ENCODE measurements around the gene TMEM245. TPM values are rescaled to one million over a fixed set of nuclear protein-coding genes. Genes with fewer than 3 reads are reported as not detected.

TMEM245 gene
- total and polyA plus RNA-seq, 3 donors from 2014 or later: 44.9 to 67.6 (median 63.6) TPM

DNA sequence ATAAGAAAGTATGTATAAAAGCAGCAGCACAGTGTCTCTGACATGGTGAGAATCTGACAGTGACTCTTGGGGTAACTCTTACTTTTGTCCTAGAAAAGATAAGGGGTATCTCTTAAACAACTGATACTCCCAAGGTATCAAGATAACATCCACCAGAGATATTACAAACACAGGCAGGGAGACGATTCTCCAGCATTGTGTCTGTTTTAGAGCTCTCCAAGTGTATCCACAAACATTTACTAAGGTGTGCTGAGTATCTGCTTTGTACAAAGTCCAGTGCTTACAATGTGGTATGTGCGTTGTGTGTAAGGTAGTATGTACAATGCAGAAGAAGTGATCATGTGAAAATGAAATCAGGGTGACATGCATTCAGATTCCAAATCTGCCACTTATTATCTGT lies 4.4 kb upstream of the TMEM245 start:
- no peak for TF ChIP-seq POLR2A (IDR thresholded peaks at IDR 0.05)
- TF ChIP-seq, protein P1, sequence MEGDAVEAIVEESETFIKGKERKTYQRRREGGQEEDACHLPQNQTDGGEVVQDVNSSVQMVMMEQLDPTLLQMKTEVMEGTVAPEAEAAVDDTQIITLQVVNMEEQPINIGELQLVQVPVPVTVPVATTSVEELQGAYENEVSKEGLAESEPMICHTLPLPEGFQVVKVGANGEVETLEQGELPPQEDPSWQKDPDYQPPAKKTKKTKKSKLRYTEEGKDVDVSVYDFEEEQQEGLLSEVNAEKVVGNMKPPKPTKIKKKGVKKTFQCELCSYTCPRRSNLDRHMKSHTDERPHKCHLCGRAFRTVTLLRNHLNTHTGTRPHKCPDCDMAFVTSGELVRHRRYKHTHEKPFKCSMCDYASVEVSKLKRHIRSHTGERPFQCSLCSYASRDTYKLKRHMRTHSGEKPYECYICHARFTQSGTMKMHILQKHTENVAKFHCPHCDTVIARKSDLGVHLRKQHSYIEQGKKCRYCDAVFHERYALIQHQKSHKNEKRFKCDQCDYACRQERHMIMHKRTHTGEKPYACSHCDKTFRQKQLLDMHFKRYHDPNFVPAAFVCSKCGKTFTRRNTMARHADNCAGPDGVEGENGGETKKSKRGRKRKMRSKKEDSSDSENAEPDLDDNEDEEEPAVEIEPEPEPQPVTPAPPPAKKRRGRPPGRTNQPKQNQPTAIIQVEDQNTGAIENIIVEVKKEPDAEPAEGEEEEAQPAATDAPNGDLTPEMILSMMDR (IDR thresholded peaks at IDR 0.05): no peak
- no peaks in the 10 kb centered on the region for H3K36me3 ChIP-seq (ENCODE audit: low read depth, missing control alignments)
- H3K9me3 ChIP-seq: no peaks in the 10 kb centered on the region
- H3K27ac ChIP-seq: no peak overlapping the region
- no peak for DNase-seq
- WGBS, 2 donors: 76 to 81% methylated on average over 2 of the region's 2 CpGs
- no peaks in the 10 kb centered on the region for H3K27me3 ChIP-seq
- H3K4me1 ChIP-seq: no peaks in the 10 kb centered on the region
- intact Hi-C loops (cut with DNase I; ENCODE audit: low total_unique reads): no loop called here
- no peak overlapping the region for H3K4me3 ChIP-seq

DNA sequence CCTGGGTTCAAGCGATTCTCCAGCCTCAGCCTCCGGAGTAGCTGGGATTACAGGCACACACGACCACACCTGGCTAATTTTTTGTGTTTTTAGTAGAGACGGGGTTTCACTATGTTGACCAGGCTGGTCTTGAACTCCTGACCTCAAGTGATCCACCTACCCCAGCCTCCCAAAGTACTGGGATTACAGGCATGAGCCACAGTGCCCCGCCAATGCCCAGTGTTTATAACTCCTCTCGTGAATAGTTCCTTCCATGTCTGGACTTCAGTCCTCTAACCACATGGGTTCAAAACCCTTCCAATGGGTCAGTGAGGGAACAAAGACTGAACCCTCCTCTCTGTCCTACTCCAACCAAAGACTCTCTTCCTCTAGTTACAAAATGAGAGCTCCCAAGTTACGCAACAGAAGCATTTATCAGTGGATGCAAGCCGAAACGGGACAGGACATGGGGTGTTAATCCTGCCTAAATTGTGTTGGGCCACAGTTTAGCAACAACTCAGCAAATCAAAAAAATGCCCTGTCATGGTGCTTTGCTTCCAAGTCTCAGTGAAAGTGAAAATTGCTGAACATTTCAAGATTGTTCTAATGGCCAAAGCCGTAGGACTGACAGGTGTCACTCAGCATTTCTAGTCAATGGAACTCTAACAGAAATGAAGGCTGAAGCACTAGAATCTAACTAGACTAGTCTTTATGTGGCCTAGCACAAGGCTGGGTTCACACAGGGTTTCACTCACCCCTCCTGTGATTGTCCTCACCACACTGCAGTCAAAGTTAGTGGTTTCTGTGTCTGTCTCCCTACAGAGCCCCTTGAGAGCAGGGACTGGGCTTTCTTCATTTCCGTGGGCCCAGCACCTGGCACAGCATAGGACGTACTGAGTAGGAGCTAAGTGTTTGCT lies 3.2 kb upstream of the TMEM245 start:
- WGBS, 2 donors: 85 to 91% methylated on average over 12 of the region's 12 CpGs
- H3K9me3 ChIP-seq: no peaks in the 10 kb centered on the region
- H3K36me3 ChIP-seq (ENCODE audit: low read depth, missing control alignments): no peaks in the 10 kb centered on the region
- intact Hi-C loops (cut with DNase I; ENCODE audit: low total_unique reads): no loop called here
- TF ChIP-seq, protein P1 (IDR thresholded peaks at IDR 0.05): no peak
- no peak for TF ChIP-seq POLR2A (IDR thresholded peaks at IDR 0.05)
- no peak overlapping the region for H3K27ac ChIP-seq
- H3K4me1 ChIP-seq: no peaks in the 10 kb centered on the region
- DNase-seq: no peak
- no peaks in the 10 kb centered on the region for H3K27me3 ChIP-seq
- no peak overlapping the region for H3K4me3 ChIP-seq

DNA sequence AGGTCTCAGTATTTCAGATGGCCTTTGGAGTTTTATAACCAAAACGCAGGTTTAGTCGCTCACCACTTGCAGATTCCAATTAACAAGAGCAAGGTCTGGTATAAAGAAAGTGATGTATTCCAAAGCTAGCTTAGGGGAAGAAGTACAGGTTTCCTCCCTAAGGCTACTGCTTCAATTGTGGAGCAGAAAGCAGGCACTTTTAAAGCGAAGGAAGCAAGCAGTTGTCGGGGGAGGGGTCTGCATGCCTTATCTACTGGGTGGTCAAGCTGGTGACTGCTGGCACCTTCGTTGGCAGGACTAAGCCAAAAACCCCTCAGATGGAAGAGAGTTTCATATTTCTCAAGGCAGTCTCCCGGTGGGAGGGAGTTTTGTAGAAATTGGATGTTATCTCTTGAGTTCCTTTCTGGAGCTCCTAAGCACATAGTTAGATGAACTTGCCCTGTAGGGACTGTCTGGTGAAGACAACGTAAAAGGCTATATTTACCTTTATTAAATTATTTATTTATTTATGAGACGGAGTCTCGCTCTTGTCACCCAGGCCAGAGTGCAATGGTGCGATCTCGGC lies 1.6 kb upstream of the TMEM245 start:
- TF ChIP-seq POLR2A (IDR thresholded peaks at IDR 0.05): no peak
- TF ChIP-seq, protein P1 (IDR thresholded peaks at IDR 0.05): no peak
- no peak for DNase-seq
- 70 to 74% methylated on average over 11 of the region's 11 CpGs for WGBS, 2 donors
- intact Hi-C loops (cut with DNase I; ENCODE audit: low total_unique reads): no loop called here
- H3K4me3 ChIP-seq: no peak overlapping the region
- H3K27me3 ChIP-seq: no peaks in the 10 kb centered on the region
- H3K36me3 ChIP-seq (ENCODE audit: low read depth, missing control alignments): no peaks in the 10 kb centered on the region
- H3K27ac ChIP-seq: no peak overlapping the region
- peaks cover 6% of the 10 kb centered on the region for H3K4me1 ChIP-seq
- no peaks in the 10 kb centered on the region for H3K9me3 ChIP-seq

DNA sequence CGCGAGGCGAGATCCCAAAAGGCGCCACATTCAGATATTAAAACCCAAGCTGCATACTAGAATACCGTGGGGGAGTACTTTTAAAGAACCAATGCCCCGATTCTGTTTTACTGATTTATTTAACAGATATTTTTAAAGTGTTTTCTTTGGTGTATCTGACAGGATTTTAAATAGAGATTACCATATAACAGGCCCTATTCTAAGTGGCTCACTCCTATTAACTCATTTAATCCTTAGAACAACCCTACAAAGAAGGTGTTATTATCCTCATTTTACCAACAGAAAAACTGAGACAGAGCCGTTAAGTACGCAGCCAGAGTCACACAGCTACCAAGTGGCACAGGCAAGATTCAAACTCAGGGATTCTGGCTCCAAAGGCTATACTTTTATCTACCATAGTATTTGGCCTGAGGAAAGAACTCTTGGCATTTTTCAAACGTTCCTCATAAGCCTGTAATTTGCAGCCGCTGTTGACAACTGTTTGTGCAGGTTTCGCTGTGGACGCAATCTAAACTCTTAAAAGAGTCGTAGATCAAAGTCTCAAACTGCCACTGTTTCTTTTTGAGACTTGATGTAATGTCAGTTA lies 550 bp upstream of the TMEM245 start:
- no peak for TF ChIP-seq POLR2A (IDR thresholded peaks at IDR 0.05)
- TF ChIP-seq, protein P1 (IDR thresholded peaks at IDR 0.05): no peak
- H3K4me3 ChIP-seq: peak overlapping the region; percentile 74 to 93
- no peaks in the 10 kb centered on the region for H3K36me3 ChIP-seq (ENCODE audit: low read depth, missing control alignments)
- intact Hi-C loops (cut with DNase I; ENCODE audit: low total_unique reads): no loop called here
- 22 to 23% methylated on average over 13 of the region's 13 CpGs for WGBS, 2 donors
- H3K27ac ChIP-seq: no peak overlapping the region
- H3K27me3 ChIP-seq: no peaks in the 10 kb centered on the region
- H3K4me1 ChIP-seq: peaks cover 12% of the 10 kb centered on the region
- no peaks in the 10 kb centered on the region for H3K9me3 ChIP-seq
- DNase-seq: no peak

All from testis (tissue), 3 donors.